HFF-Myc (cell line): ENCODE measurements around the gene STAP2.

Source experiments
- DNase-seq: peaks from one replicate; pipeline ENCODE4 v3.0.0-alpha.2; 2011; ENCODE audit warnings: low read depth; ENCODE audit errors: extremely low read depth
- H3K4me3 ChIP-seq: replicated peaks from 2 replicates; pipeline ENCODE4 v1.5.1; 2011; ENCODE audit warnings: low read depth, mild to moderate bottlenecking, control low read depth, low read length
- CTCF ChIP-seq: IDR thresholded peaks from 2 replicates; pipeline ENCODE4 v1.5.1; 2012; ENCODE audit warnings: mild to moderate bottlenecking, low read depth, low read length, control low read depth; ENCODE audit errors: missing control alignments

STAP2 gene

DNA sequence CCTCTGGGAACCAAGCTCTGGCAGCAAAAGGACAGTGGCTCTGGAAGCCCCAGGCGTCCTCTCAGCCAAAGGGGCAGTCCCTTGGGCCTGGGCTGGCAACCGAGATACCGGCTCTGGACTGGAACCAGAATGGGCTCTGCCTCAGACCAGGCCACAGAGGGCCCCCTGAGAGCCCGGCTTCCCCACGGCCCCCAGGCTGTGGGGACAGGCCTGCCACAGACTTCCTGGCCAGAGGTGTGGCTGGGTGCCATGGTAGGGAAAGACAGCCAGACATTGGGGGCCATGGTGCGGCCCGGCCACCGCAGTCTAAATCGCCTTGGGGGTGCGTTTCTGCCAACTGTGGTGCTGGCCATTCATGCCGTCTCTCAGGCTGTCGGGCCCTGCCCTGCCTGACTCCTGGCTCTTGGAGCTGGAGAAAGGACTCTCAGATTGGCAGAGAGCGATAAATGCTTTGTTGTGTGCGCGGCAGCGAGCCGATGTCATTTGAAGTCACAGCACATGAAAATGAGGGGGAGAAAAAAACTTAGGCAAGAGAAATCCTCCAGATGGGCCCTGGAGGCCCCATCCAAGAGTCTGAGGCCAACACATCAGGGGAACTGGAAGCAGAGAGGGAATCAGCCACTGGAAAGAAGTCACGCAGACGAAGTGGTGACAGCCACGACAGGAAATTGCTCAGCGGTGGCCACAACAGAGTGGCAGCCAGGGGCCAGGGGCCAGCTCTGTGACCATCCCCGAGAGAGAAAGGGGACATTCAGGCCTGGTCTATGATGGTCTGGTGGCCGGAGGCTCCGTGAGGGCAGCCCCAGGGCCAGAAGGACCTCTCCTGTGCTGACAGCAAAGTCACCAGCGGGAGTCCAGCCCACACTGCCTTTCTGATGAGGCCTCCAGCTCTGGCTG lies 35.2 kb upstream of the STAP2 start:
- H3K4me3 ChIP-seq: peak overlapping the region; percentile 20; the same call in 1 of the 2 replicates
- no peak for TF ChIP-seq CTCF
- no peak for DNase-seq

DNA sequence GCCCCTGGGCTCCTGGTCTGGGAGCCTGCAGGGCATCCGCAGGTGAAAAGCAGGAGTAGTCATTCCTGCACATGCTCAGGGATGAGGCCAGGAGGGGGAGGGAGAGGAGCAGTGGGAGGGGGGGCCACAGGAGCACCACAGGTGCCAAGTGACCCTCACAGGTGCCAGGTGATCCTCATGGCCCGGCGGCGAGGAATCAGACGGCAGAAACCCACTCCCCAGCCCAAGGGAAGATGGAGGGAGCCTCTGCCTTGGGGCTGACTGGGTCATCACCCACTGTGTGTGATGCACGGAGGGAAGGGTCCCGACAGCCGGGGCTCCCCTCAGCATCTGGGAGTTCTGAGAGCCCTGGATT lies 34.4 kb upstream of the STAP2 start:
- no peak for TF ChIP-seq CTCF
- DNase-seq: no peak
- H3K4me3 ChIP-seq: no peak overlapping the region

DNA sequence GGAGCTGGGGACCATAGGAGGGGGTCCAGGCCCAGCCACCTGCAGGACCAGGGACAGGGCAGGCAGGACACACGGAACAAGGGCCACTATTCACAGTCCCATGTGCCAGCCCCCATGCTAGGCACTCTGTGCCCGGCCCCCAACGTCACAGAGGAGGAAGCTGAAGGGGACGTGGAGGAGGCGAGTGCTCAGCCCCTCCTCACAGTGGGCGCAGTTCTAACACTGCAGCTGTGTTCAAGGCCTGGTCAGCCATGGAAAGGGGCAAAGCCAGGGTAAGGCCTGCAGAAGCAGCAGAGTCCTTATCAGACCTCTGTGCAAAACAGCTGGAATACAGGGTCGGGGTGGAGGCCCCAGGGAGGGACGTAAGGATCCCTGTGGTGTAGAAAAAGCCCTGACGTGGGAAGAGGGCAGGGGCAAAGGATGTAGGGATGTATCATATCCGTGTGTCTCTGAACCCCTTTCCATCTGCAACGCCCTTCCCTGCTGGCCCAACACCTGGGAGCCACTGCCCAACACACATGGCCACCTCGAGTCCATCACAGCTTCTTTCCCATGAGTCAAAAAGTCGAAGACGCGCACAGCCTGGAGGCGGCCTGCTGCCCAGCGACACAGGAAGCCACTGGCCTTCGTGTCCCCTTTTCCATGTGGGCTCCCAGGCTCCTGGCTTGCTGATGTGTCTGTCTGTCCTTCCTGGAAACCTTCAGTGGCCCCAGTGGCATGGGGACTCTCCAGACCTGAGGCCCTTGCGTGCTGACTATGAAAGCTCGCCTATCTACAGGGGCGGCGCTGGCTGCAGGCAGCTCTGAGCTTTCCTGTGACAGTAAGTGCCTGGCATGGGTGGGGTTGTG lies 33.8 kb upstream of the STAP2 start:
- no peak overlapping the region for H3K4me3 ChIP-seq
- no peak for TF ChIP-seq CTCF
- no peak for DNase-seq

- no peak for TF ChIP-seq CTCF
- H3K4me3 ChIP-seq: no peak overlapping the region
- DNase-seq: no peak
Measured at GRCh38 chr19:4371247-4372164, 32.9 kb upstream of the STAP2 start.

GRCh38 chr19:4370418-4371041 lies 31.9 kb upstream of the STAP2 start:
- no peak for TF ChIP-seq CTCF
- no peak overlapping the region for H3K4me3 ChIP-seq
- no peak for DNase-seq

GRCh38 chr19:4369888-4370260 lies 31.2 kb upstream of the STAP2 start:
- TF ChIP-seq CTCF: peak; percentile 45
- H3K4me3 ChIP-seq: no peak overlapping the region
- DNase-seq: no peak
